GM19455 (cell line): Measurements from ENCODE around the gene TEX30.
"Not testable (repeated sequence)": the region's sequence is repeated elsewhere in the genome, so short reads cannot be mapped to it uniquely, and the experiment has no call there.

Experiments used
- ATAC-seq: cut with Tn5 transposase; IDR thresholded peaks from one replicate; pipeline ENCODE4 v1.9.1; 2021; ENCODE audit not compliant: unreplicated experiment

The TEX30 gene

DNA sequence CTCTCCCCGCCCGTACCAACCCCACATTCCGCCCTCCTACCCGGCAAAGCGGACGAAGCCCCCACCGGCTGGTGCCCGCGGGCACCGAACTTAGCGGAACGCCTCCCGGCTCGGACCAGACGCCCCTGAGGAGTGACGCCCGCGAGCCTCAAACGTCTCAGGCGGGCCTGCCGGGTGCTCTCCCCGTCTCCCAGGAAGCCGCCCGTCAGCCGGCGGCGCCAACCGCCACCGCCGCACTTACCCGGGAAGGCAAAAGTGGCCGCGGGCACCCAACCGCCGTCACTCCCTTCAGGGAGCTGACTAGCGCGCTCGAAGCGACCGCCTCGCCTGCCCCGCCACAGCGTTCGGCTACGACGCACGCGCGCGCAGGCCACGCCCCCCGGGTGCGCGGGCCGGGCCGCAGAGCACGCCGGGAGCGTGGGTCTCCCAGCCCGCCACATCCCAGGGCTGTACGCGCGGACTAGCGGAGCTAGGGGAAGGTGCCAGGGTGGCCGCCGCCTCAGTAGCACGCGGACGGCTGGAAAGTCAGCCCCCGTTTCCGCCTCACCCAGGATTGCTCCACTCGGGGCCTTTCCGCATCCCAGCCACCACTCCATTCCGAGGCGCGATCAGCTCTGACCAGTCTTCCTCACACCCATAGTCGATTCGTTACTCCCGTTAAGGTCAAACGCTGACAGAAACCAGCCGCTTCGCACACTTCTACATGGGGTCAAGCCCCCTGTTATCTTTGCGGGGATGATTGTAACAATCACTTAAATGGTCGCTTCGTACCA lies at the start of gene TEX30:
Gene TEX30 (minus strand): TSS at position 346 of the 773 bp plus-strand sequence. CDS start 3,760 bp downstream, outside the sequence.
- peak; percentile 93 for ATAC-seq

DNA sequence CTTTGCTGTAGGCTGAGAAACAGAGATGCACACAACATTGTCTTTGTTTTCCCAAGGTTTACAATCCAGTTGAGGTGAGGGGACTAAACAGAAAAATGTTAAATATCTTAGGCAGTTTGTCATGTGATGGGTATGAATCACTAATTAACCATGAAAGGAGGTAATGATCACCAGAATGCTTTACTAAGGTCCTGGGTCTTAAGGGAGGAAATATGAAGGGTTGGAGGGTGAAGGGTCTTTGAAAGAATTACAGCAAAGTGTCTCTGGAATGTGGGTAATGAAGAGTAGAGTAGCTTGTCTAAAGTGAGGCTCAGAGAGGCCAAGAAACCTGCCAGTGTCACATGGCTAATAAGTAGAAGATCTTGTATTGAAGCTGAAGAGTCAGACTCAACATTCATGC lies 44.3 kb upstream of the TEX30 start:
- ATAC-seq, result no peak

DNA sequence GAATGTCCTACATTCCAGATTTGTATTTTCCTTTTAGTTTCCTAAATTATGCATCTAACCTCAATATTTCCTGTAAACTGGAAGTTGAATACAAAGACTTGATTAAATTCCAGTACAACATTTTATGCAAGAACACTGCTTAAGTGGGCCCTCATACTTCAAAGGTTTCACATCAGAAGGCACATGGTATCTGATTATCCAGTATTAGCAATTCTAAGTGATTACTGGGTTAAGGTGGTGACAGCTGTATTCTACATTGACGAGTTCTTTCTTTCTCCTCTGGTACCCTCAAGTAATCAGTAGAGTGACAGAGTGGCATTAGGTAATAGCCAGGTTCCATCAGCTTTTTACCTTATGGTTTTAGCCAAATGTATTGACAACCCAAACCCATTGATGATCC lies 43.7 kb upstream of the TEX30 start:
- no peak for ATAC-seq

- no peak for ATAC-seq
Measured at GRCh38 chr13:102816708-102817107, 43.1 kb upstream of the TEX30 start.

GRCh38 chr13:102815788-102816187 lies 42.2 kb upstream of the TEX30 start:
- no peak for ATAC-seq

- no peak for ATAC-seq
Measured at GRCh38 chr13:102814793-102815192, 41.2 kb upstream of the TEX30 start.

DNA sequence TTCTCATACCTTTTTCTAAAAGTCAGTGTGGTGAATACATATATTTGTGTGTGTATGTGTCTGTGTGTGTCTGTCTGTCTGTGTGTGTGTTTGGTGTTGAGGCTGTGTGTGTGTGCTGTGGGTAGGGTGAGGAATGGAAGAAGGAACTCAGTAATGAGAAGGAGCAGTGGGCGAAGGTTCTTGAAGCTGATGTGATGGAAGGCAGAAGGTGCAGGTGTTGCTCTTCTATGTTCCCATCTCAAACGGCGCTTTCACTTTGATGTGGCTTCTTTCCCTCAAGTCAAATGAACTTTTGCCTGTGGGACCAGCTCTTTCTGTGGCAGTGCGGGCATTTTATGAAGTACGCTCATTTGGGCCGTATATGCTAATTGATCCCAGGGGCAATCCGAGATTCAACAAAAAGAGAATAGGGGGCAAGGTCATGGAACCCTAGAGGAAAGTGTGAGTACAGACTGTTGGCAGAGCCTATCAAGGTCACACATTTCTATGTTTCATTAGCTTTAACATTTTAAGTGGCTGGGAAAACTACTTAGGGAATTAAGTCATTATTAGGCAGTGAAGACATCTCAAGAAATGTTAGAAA lies 40.5 kb upstream of the TEX30 start:
- ATAC-seq, result no peak

- no peak for ATAC-seq
Measured at GRCh38 chr13:102812611-102813287, 39.2 kb upstream of the TEX30 start.

DNA sequence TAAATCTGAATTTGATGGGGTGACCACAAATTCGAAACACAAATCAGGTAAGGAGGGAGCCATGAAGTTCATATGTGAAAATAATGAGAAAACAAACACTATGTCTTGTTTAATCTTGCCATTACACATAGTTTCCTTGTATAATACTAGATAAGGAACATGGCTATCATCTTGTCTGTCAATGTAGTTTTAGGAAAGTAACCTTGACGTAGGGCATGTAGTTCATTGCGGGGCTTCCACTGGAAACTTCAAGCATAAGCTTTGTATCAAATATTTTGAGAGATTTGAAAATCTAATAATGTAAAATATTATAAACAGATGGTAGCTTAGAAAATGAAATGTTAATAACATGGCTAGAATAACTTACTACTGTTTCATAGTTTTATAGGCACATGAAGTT lies 34.1 kb upstream of the TEX30 start:
- no peak for ATAC-seq

DNA sequence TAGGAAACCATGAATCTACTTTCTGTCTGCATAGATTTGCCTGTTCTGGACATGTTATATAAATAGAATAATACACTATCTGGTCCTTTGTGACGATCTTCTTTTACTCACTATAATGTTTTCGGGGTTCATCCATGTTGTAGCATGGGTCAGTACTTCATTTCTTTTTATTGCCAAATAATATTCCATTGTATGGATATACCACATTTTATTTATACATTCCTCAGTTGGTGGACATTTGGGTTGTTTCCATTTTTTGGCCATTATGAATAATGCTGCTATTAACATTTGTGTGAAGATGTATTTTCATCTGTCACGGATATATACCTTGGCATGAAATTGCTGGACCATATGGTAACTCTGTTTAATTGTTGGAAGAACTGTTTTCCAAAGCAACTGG lies 32.1 kb upstream of the TEX30 start:
- no peak for ATAC-seq

DNA sequence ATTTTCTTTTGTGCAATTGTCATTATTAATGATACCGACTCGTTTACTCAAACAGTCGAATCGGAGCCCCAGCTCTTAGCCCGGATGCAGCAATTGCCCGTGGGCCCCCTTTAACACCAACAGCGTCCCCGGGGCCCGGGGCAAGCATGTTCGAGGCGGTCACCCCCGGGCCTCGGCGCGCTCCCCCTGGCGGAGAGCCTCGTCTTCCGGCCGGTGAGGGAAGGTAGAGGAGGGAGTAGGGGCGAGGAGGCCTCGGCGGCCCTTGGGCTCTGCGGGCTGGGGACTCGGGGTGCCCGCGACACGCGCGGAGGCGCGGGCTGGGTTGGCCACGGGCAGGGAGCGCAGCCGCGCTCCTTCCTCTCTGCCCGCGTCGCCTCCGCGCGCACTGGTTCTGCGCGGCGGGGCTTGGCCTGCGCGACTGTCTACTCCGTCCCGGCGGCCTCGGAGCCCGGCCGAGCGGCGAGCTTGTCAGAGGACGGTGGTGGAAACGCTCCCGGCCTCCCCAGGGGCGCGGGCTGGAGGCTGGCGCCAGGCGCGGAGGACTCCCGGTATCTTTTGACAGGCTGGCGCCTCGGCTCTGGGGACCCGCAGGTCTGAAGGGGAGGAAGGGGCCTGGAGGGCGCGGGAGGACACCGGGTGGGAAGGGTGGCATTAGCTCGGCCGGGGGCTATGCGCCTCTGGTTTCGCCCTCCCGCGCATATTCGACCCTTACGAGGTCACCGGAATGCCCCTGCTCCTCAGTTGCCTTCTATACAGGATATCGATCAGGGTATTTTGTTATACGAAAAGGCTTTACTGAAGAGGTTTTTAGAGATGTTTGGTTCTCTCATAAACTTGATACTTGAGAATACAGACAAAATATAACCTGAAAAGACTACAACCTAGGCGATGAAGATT lies 26.8 kb upstream of the TEX30 start:
- peak; percentile 78 for ATAC-seq

DNA sequence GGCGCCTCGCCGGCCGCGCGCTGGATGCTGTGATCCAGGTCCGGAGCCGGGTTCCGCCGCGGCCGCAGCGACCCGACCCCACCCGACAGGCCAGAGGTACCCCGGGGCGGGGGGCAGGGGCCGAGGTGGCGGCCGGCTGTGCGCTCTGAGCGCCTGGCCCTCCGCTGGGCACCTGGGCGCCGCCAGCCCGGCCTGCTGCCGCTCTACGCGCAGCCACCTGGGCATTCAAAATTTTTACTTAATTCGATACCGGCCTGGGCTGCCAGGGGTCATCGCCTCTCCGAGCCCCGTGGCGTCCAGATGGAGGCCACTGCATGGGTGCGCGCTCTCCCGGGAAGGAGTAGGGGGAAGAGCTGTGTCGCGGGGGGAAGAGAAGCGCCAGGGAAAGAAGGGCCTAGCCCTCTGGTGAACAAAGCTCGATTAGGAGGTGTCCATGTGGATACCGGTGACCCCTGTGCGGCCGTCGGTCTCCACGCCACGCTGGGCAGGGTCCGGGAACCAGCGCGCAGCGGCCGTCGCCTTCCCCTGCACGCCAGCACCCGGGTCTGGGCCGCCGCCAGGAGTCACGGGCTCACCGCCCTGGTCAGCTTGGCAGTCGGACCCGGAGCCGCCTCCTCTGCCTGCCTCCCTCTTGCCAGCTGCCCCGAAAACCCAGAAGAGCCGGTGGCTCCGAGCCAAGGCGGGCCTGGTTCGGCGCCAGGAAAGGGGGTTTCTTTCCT lies 26.0 kb upstream of the TEX30 start:
- ATAC-seq, result peak; percentile 11

DNA sequence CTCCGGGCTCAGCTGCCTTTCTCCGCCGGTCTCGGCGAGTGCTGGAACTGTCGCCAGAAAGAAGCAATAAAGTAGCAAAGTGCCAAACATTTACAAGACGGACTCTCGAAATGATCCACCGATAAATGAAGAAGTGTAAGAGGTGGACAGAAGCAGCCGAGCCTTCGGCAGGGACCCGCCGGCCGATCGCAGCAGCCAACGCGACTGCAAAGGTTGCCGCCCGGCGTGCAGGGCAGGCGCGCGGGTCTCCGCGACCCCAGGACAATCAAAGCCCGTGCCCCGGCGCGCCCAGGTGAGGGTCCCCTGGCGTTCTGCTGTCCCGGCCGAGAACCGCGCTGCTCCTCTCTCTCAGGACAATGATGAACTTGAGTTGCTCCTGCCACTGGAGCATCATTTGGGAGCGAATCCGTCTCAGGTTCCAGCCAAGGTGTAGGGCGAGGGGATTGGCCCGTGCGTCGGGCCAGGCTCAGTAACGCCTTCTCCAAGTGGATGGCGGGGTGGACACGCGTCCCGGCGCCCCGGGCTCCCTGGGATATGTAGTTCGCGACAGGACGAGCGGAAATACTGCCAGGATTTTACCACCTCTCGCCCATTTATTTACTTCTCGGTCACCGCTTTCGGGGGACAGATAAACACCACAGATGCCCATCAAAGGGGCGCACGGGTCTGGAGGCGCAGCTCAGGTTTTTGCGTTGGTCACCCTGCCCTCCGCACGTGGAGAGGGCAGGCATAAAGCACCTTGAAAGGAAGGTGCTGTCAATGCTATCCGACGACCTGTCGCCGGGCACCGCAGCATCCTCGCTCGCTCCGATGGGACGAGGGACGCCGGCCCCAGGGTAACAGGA lies 25.2 kb upstream of the TEX30 start, which contains the start of the genes BIVM and POGLUT2:
Gene BIVM (plus strand): TSS at position 539 of the 845 bp plus-strand sequence. CDS start 8,149 bp downstream, outside the sequence.
Gene POGLUT2 (minus strand): TSS at position 396 of the 845 bp plus-strand sequence. CDS start 306 bp downstream, at position 90.
- peak; percentile 75 for ATAC-seq

DNA sequence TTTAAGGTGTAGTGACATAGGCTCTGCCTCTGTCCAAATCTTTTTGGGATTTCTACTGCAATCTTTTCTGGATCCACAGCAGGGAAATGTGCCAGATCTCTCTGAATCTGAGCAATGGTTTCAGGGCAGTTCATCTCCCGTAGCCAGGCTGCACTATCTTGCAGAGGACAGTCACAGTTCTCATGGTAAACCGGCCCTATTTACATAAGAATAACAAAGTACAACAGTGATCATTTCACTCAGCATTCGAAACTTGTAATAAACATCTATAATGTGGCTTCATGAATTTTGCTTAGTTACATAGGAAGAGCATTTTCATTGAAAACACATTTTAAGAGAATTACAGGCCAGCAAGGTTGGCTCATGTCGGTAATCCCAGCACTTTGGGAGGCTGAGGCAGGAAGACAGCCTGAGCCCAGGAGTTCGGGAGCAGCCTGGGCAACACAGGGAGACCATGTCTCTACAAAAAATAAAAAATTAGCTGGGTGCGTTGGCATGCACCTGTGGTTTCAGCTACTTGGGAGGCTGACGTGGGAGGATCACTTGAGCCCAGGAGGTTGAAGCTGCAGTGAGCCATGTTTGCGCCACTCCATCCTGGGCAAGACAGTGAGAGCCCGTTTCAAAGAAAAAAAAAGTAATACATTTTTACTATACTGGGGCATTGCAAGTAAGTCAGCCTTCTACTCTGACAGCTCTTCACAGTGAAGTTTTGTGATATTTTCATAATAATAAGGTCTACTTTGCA lies 20.2 kb upstream of the TEX30 start:
- ATAC-seq, result no peak

- ATAC-seq, result no peak
Measured at GRCh38 chr13:102792396-102792795, 18.8 kb upstream of the TEX30 start.

- no peak for ATAC-seq
Measured at GRCh38 chr13:102788683-102789082, 15.1 kb upstream of the TEX30 start.

GRCh38 chr13:102784483-102784882 lies 10.9 kb upstream of the TEX30 start:
- no peak for ATAC-seq

GRCh38 chr13:102781591-102781990 lies 8.0 kb upstream of the TEX30 start:
- no peak for ATAC-seq

GRCh38 chr13:102780656-102781055 lies 7.1 kb upstream of the TEX30 start:
- not testable (repeated sequence) for ATAC-seq
